Lung (tissue), 12 donors: ENCODE measurements around the gene TTLL10. TPM values are rescaled to one million over a fixed set of nuclear protein-coding genes. Genes with fewer than 3 reads are reported as not detected.

Experiments used
- ATAC-seq: fragments of 200-7000 bp; cut with Tn5 transposase; one replicate; pipeline ENCODE4 v1.9.1; 2020; ENCODE audit warnings: moderate number of reproducible peaks; ENCODE audit not compliant: insufficient read depth, low FRiP score
- DNase-seq, 3 donors: peaks; one replicate each; pipeline ENCODE4 v3.0.0-alpha.2; 2013 to 2017
- H3K27ac ChIP-seq, 2 donors: one replicate each; pipeline ENCODE4 v1.5.1; 2013; ENCODE audit warnings: mild to moderate bottlenecking in 2 of 2, moderate library complexity in 2 of 2, control low read depth in 1 of 2, inconsistent platforms in 1 of 2, low read depth in 1 of 2, low read length in 1 of 2
- H3K27me3 ChIP-seq, 3 donors: one replicate each; pipeline ENCODE4 v1.5.1; 2013; ENCODE audit warnings: low read length in 2 of 3; ENCODE audit not compliant: control insufficient read depth in 3 of 3, insufficient read depth in 3 of 3
- H3K36me3 ChIP-seq, 4 donors: one replicate each; pipeline ENCODE4 v1.5.1; 2013; ENCODE audit warnings: low read length in 4 of 4, mild to moderate bottlenecking in 1 of 4, moderate library complexity in 1 of 4; ENCODE audit not compliant: control insufficient read depth in 4 of 4, insufficient read depth in 4 of 4
- H3K4me1 ChIP-seq, 5 donors: one replicate each; pipeline ENCODE4 v1.5.1; 2013; ENCODE audit warnings: low read length in 5 of 5, mild to moderate bottlenecking in 2 of 5, moderate library complexity in 1 of 5; ENCODE audit not compliant: control insufficient read depth in 5 of 5, insufficient read depth in 5 of 5
- H3K4me3 ChIP-seq: one replicate; pipeline ENCODE4 v1.5.1; 2013; ENCODE audit warnings: mild to moderate bottlenecking, control low read depth, moderate library complexity
- H3K9ac ChIP-seq, 2 donors: one replicate each; pipeline ENCODE4 v1.5.1; 2013; ENCODE audit warnings: low read length in 2 of 2, control low read depth in 1 of 2; ENCODE audit not compliant: insufficient read depth in 1 of 2
- H3K9me3 ChIP-seq, 4 donors: one replicate each; pipeline ENCODE4 v1.5.1; 2013; ENCODE audit warnings: low read length in 3 of 4, mild to moderate bottlenecking in 1 of 4, moderate library complexity in 1 of 4; ENCODE audit not compliant: control insufficient read depth in 4 of 4, insufficient read depth in 3 of 4
- CTCF ChIP-seq: IDR thresholded peaks from 2 replicates; pipeline ENCODE4 v1.5.1; 2012; ENCODE audit warnings: mild to moderate bottlenecking; ENCODE audit errors: control extremely low read depth, extremely low read depth
- WGBS, 2 donors: extraction: QIAGEN DNeasy Blood & Tissue Kit; methylation state at CpG; one replicate each; pipeline ENCODE4 v1.1.7; 2013; 5-methylcytosine and 5-hydroxymethylcytosine counted together
- polyA plus RNA-seq, 2 donors: library from polyadenylated mRNA; stranded (reverse); fragments of 200-250 nt; gene quantifications; one replicate each; pipeline ENCODE4 v1.2.1, GENCODE V29; 2013
- total RNA-seq, 2 donors: library from RNA; depleted of rRNA in 1 of 2; stranded (reverse); fragments of >200 nt in 1 of 2; gene quantifications; one replicate each; pipeline ENCODE4 v1.2.1, GENCODE V29; 2014 to 2021
- donor health status: control.
- donor health status: control.
- donor health status: Bipolar disorder and iron deficiency.
- donor health status: healthy.
- donor health status: DM: yes; HTN: yes; CAD: no.

The TTLL10 gene
- total and polyA plus RNA-seq, 4 donors = 3.7 to 19.7 (median 4.5) TPM

- peaks cover 0 to 8% (median 0%) of the 10 kb centered on the region in 4 donors for H3K9me3 ChIP-seq
- DNase-seq (no peak), ATAC-seq (no peak)
- peaks cover 0 to 9% (median 0%) of the 10 kb centered on the region in 5 donors for H3K4me1 ChIP-seq
- TF ChIP-seq CTCF = no peak
- H3K9ac ChIP-seq = no peak overlapping the region
- 72 to 74% methylated on average over 18 to 19 of the region's 19 CpGs for WGBS, 2 donors
- no peak overlapping the region for H3K27ac ChIP-seq
- H3K4me3 ChIP-seq = no peak overlapping the region
- H3K36me3 ChIP-seq = peaks cover 0 to 3% (median under 1%) of the 10 kb centered on the region in 4 donors
- peaks cover 0 to 27% (median 2%) of the 10 kb centered on the region in 3 donors for H3K27me3 ChIP-seq
These were observed 65.1 kb downstream of the TTLL10 start for GRCh38 chr1:1238702-1239178.

- TF ChIP-seq CTCF = no peak
- peaks cover 0 to 2% (median under 1%) of the 10 kb centered on the region in 4 donors for H3K36me3 ChIP-seq
- DNase-seq (no peak), ATAC-seq (no peak)
- no peak overlapping the region for H3K27ac ChIP-seq
- peaks cover 0 to 9% (median 0%) of the 10 kb centered on the region in 5 donors for H3K4me1 ChIP-seq
- H3K9ac ChIP-seq = no peak overlapping the region
- no peak overlapping the region for H3K4me3 ChIP-seq
- 64 to 71% methylated on average over 15 of the region's 15 CpGs for WGBS, 2 donors
- H3K27me3 ChIP-seq = peaks cover 0 to 27% (median 2%) of the 10 kb centered on the region in 3 donors
- H3K9me3 ChIP-seq = peaks cover 0 to 8% (median 0%) of the 10 kb centered on the region in 4 donors
These were observed 65.5 kb downstream of the TTLL10 start for GRCh38 chr1:1239227-1239613.

GRCh38 chr1:1239614-1240347, 66.1 kb downstream of the TTLL10 start:
- H3K9ac ChIP-seq = no peak overlapping the region
- DNase-seq = no peak
- no peak overlapping the region for H3K4me3 ChIP-seq
- no peak overlapping the region for H3K27ac ChIP-seq
- H3K9me3 ChIP-seq = peaks cover 0 to 8% (median 0%) of the 10 kb centered on the region in 4 donors
- ATAC-seq = no peak
- 40 to 53% methylated on average over 27 to 30 of the region's 30 CpGs for WGBS, 2 donors
- no peaks in the 10 kb centered on the region for H3K36me3 ChIP-seq
- H3K4me1 ChIP-seq = peaks cover 0 to 9% (median 0%) of the 10 kb centered on the region in 5 donors
- peaks cover 0 to 27% (median 2%) of the 10 kb centered on the region in 3 donors for H3K27me3 ChIP-seq
- TF ChIP-seq CTCF = no peak
